Neuronal stem cell (in vitro differentiated cells): ENCODE results near the gene TAOK2.
"Not testable (repeated sequence)": the region's sequence is repeated elsewhere in the genome, so short reads cannot be mapped to it uniquely, and the experiment has no call there.

Experiments used
- DNase-seq: peaks from one replicate; pipeline ENCODE4 v3.0.0-alpha.2; 2013; ENCODE audit warnings: low spot score
- H2AFZ ChIP-seq: one replicate; pipeline ENCODE4 v1.6.1; 2013; ENCODE audit warnings: mild to moderate bottlenecking, low read length, inconsistent platforms
- H2AK5ac ChIP-seq: 2 replicates; pipeline ENCODE4 v1.6.1; 2013; ENCODE audit warnings: low read depth, mild to moderate bottlenecking, inconsistent platforms, low read length, moderate library complexity, mixed read lengths
- H2BK120ac ChIP-seq: 2 replicates; pipeline ENCODE4 v1.6.1; 2013; ENCODE audit warnings: low read depth, mild to moderate bottlenecking, inconsistent platforms, low read length, moderate library complexity, mixed read lengths
- H2BK12ac ChIP-seq: one replicate; pipeline ENCODE4 v1.6.1; 2013; ENCODE audit warnings: low read length, inconsistent platforms
- H2BK15ac ChIP-seq: 2 replicates; pipeline ENCODE4 v1.6.1; 2013; ENCODE audit warnings: mild to moderate bottlenecking, low read length, inconsistent platforms, mixed read lengths
- H2BK5ac ChIP-seq: one replicate; pipeline ENCODE4 v1.6.1; 2013; ENCODE audit warnings: inconsistent platforms, mild to moderate bottlenecking, low read length, moderate library complexity
- H3K14ac ChIP-seq: one replicate; pipeline ENCODE4 v1.6.1; 2013; ENCODE audit warnings: low read length, inconsistent platforms
- H3K18ac ChIP-seq: 2 replicates; pipeline ENCODE4 v1.6.1; 2013; ENCODE audit warnings: low read length, inconsistent platforms
- H3K23ac ChIP-seq: 2 replicates; pipeline ENCODE4 v1.6.1; 2013; ENCODE audit warnings: low read depth, mild to moderate bottlenecking, mixed read lengths, low read length, inconsistent platforms; ENCODE audit not compliant: poor library complexity
- H3K27ac ChIP-seq: replicated peaks from 3 replicates; pipeline ENCODE4 v1.5.1; 2013; ENCODE audit warnings: low read length, inconsistent platforms
- H3K27me3 ChIP-seq, 3 experiments: 2 replicates each; pipeline ENCODE4 v1.6.1; 2013; ENCODE audit warnings: low read length in 3 of 3, mild to moderate bottlenecking in 2 of 3, inconsistent platforms in 1 of 3, low read depth in 1 of 3, mixed read lengths in 1 of 3, moderate library complexity in 1 of 3; ENCODE audit not compliant: control insufficient read depth in 3 of 3, insufficient read depth in 3 of 3
- H3K36me3 ChIP-seq, 2 donors: replicated peaks in 1 of 2; 2 replicates each; pipeline ENCODE4 v1.6.1; 2013; ENCODE audit warnings: low read length in 2 of 2; ENCODE audit not compliant: control insufficient read depth in 2 of 2, insufficient read depth in 2 of 2
- H3K4ac ChIP-seq: 2 replicates; pipeline ENCODE4 v1.6.1; 2013; ENCODE audit warnings: inconsistent platforms, mild to moderate bottlenecking, low read length, moderate library complexity
- H3K4me1 ChIP-seq, 2 donors: 1 replicate in 1 of 2; 2 replicates in 1 of 2; pipeline ENCODE4 v1.6.1; 2013; ENCODE audit warnings: low read length in 2 of 2, low read depth in 1 of 2; ENCODE audit not compliant: control insufficient read depth in 2 of 2, insufficient read depth in 1 of 2
- H3K4me2 ChIP-seq: one replicate; pipeline ENCODE4 v1.6.1; 2013; ENCODE audit warnings: mild to moderate bottlenecking, low read length, inconsistent platforms; ENCODE audit not compliant: insufficient read depth, poor library complexity, severe bottlenecking
- H3K4me3 ChIP-seq, 2 donors: 2 replicates each; pipeline ENCODE4 v1.5.1; 2013; ENCODE audit warnings: low read length in 2 of 2, mild to moderate bottlenecking in 2 of 2, inconsistent platforms in 1 of 2, moderate library complexity in 1 of 2
- H3K79me1 ChIP-seq: one replicate; pipeline ENCODE4 v1.6.1; 2013; ENCODE audit warnings: low read depth, mild to moderate bottlenecking, inconsistent platforms, low read length, moderate library complexity
- H3K9ac ChIP-seq: one replicate; pipeline ENCODE4 v1.6.1; 2013; ENCODE audit warnings: mild to moderate bottlenecking, low read depth, low read length, inconsistent platforms; ENCODE audit not compliant: poor library complexity
- H3K9me3 ChIP-seq, 2 donors: replicated peaks in 1 of 2; 2 replicates each; pipeline versions ENCODE3 to v1.6.1; 2013; ENCODE audit warnings: low read length in 2 of 2, mild to moderate bottlenecking in 2 of 2, inconsistent platforms in 1 of 2, low read depth in 1 of 2, mixed read lengths in 1 of 2, moderate library complexity in 1 of 2; ENCODE audit not compliant: control insufficient read depth in 2 of 2, insufficient read depth in 1 of 2
- H4K8ac ChIP-seq: one replicate; pipeline ENCODE4 v1.6.1; 2013; ENCODE audit warnings: low read depth, mild to moderate bottlenecking, inconsistent platforms, low read length, moderate library complexity
- H4K91ac ChIP-seq: one replicate; pipeline ENCODE4 v1.6.1; 2013; ENCODE audit warnings: low read length, low read depth, mild to moderate bottlenecking, inconsistent platforms; ENCODE audit not compliant: poor library complexity
- WGBS, 2 donors: extraction: QIAGEN DNeasy Blood & Tissue Kit; methylation state at CpG; one replicate each; pipeline ENCODE4 v1.1.7; 2013; ENCODE audit warnings: missing lambda C conversion rate in 2 of 2, mixed read lengths in 1 of 2; ENCODE audit not compliant: insufficient read length in 2 of 2, insufficient replicate concordance in 1 of 2; ENCODE audit errors: extremely low coverage in 2 of 2; 5-methylcytosine and 5-hydroxymethylcytosine counted together

The TAOK2 gene

DNA sequence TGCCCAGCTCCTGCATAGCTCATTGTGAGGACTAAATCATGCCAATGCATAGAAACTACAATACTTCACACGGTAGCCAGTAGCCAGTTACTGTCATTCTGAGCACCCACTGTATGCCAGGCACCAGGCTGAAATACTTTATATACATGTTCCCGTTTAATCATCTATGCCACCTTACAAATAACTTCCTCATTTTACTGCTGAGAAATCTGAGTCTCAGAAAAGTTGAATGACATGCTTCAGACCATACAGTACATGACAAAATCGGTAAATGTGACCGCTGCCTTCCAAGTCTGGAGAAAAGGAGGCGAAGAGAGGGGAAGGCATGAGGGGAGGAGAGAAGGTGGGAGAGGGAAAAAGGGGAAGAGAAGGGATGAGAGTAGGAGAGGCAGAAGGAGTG lies 66.6 kb downstream of the TAOK2 start:
- WGBS, 2 donors, result no CpG with 5 or more reads among the region's 5 CpGs
- H4K8ac ChIP-seq, result no peak overlapping the region
- no peak overlapping the region for H2BK120ac ChIP-seq
- H4K91ac ChIP-seq, result no peak overlapping the region
- H2AK5ac ChIP-seq, result no peak overlapping the region
- no peak overlapping the region for H3K4me3 ChIP-seq
- no peak overlapping the region for H3K23ac ChIP-seq
- H3K36me3 ChIP-seq, result no peaks in the 10 kb centered on the region
- no peak overlapping the region for H3K4ac ChIP-seq
- no peak overlapping the region for H2BK15ac ChIP-seq
- no peak overlapping the region for H3K9ac ChIP-seq
- H3K4me1 ChIP-seq, result peaks cover 0 to under 1% of the 10 kb centered on the region in 2 donors
- H3K27ac ChIP-seq, result no peak overlapping the region
- H2BK5ac ChIP-seq, result no peak overlapping the region
- H3K27me3 ChIP-seq, result peaks cover 0 to 1% (median 0%) of the 10 kb centered on the region in 3 experiments
- H3K79me1 ChIP-seq, result peaks cover 3% of the 10 kb centered on the region
- no peak overlapping the region for H3K14ac ChIP-seq
- no peak overlapping the region for H3K18ac ChIP-seq
- H3K9me3 ChIP-seq, result peaks cover 0 to under 1% of the 10 kb centered on the region in 2 donors
- H3K4me2 ChIP-seq, result no peak overlapping the region
- no peak overlapping the region for H2AFZ ChIP-seq
- no peak overlapping the region for H2BK12ac ChIP-seq
- no peak for DNase-seq

- H3K27ac ChIP-seq, H4K91ac ChIP-seq, H2BK5ac ChIP-seq, H3K9me3 ChIP-seq, H2AK5ac ChIP-seq, H3K23ac ChIP-seq, H3K79me1 ChIP-seq, H3K4me1 ChIP-seq, H3K27me3 ChIP-seq, H3K18ac ChIP-seq, H3K36me3 ChIP-seq, H2BK120ac ChIP-seq, DNase-seq, H4K8ac ChIP-seq, H2AFZ ChIP-seq, H3K4me2 ChIP-seq, H3K4ac ChIP-seq, H3K9ac ChIP-seq, H3K4me3 ChIP-seq, H3K14ac ChIP-seq, H2BK12ac ChIP-seq, H2BK15ac ChIP-seq: not testable (repeated sequence)
- no CpG with 5 or more reads among the region's 5 CpGs for WGBS, 2 donors
These were observed 67.0 kb downstream of the TAOK2 start for GRCh38 chr16:30040690-30041089.

DNA sequence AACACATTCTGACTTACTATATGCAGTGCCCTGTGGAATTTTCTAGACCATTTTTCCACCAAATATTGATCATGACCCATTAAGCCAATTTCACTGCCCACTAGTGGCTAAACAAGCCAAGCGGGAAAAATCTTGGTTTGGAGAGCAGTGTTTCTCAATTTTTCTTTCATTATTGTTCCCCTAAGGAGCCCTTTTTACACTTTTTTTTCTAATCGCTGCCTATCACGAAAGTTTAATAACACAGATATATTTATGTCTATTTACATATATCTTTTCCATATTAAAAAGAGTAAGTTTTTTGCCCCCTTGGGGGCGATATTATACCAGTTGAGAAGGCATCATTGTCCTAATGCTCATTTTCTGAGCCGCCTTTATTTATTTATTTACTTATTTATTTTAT lies 68.2 kb downstream of the TAOK2 start:
- Histone ChIP-seq H3K36me3 (no peaks in the 10 kb centered on the region), H3K27me3 (peaks cover 0 to 4% (median 0%) of the 10 kb centered on the region in 3 experiments), H2BK120ac (no peak overlapping the region), H2BK12ac (no peak overlapping the region), H2AFZ (no peak overlapping the region), H2BK15ac (no peak overlapping the region), H2BK5ac (no peak overlapping the region), H3K9ac (no peak overlapping the region), H3K79me1 (peaks cover 4% of the 10 kb centered on the region), H3K23ac (no peak overlapping the region), H3K27ac (no peak overlapping the region), H3K4me3 (no peak overlapping the region), H2AK5ac (no peak overlapping the region), H3K4me1 (no peaks in the 10 kb centered on the region), H3K4me2 (no peak overlapping the region), H3K14ac (no peak overlapping the region), H3K9me3 (peaks cover 0 to 3% of the 10 kb centered on the region in 2 donors), H3K18ac (no peak overlapping the region), H4K8ac (no peak overlapping the region), H4K91ac (no peak overlapping the region), H3K4ac (no peak overlapping the region)
- DNase-seq, result no peak
- no CpG with 5 or more reads among the region's 5 CpGs for WGBS, 2 donors
